Activated naive CD4-positive, alpha-beta T cell treated with anti-CD3 and anti-CD28 coated beads, Interleukin-2, amount 10 ng/mL, durations not matched to agents 7 days and 5 days (primary cell): ENCODE results near the gene CLCNKA.

ENCODE experiments used
- CTCF ChIA-PET: fragments of 350-600 bp; sonication (Branson Sonifier 250); formaldehyde crosslinking; loops from one replicate; lab custom pipeline; 2021; ENCODE audit warnings: antibody characterized with exemption; lab: Charles Lee
- DNase-seq: peaks from one replicate; pipeline ENCODE4 v3.0.0-alpha.2; 2020
- H3K27ac Mint-ChIP-seq: one replicate; pipeline ENCODE4 v1.8.0; 2021; ENCODE audit warnings: mild to moderate bottlenecking, moderate library complexity, mixed read lengths
- H3K27me3 Mint-ChIP-seq: one replicate; pipeline ENCODE4 v1.8.0; 2021; ENCODE audit warnings: mild to moderate bottlenecking, mixed read lengths
- H3K36me3 Mint-ChIP-seq: one replicate; pipeline ENCODE4 v1.8.0; 2021; ENCODE audit warnings: mixed read lengths
- H3K4me1 Mint-ChIP-seq: one replicate; pipeline ENCODE4 v1.8.0; 2021; ENCODE audit warnings: mixed read lengths
- H3K4me3 Mint-ChIP-seq: one replicate; pipeline ENCODE4 v1.8.0; 2021; ENCODE audit warnings: mild to moderate bottlenecking, moderate library complexity, mixed read lengths
- H3K9me3 Mint-ChIP-seq: one replicate; pipeline ENCODE4 v1.8.0; 2021; ENCODE audit warnings: mixed read lengths

CLCNKA gene

DNA sequence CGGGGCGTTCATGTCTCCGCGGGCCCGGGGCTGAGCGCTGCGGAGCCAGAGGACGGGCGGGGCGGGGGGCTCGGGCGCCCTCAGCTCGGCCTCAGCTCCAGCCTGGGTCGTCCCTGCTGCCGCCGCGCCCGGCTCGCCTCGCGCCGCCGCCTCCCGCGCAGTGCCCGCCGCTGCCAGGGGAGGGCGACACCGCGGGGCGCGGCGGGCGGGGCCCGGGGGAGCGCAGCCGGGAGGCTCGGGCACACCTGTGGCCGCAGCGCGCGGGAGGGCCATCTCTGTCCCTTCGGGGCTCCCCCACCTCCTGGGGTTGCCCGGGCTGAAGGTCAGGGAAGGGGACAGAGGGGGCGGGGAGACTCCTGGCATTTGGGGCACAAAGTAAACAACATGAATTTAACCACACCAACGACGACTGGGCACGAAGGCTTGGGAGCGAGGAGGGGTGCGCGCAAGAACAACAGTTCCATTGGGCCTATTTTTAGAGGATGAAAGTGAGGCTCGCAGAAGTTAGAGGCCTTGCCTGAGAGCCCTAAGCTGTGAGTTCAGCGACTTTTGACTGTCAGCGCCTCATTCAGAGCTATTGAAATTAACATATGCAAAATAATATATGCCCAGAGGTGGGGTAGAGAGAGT is 51.8 kb downstream of the CLCNKA start, which contains the start of gene FAM131C:
TSS of gene FAM131C (minus strand) at position 162 of the 630 bp plus-strand sequence. CDS start 209 bp downstream, outside the sequence.
- H3K4me3 Mint-ChIP-seq = peak within 1 kb of the TSS; percentile 67
- no peak within 1 kb of the TSS for H3K27ac Mint-ChIP-seq

DNA sequence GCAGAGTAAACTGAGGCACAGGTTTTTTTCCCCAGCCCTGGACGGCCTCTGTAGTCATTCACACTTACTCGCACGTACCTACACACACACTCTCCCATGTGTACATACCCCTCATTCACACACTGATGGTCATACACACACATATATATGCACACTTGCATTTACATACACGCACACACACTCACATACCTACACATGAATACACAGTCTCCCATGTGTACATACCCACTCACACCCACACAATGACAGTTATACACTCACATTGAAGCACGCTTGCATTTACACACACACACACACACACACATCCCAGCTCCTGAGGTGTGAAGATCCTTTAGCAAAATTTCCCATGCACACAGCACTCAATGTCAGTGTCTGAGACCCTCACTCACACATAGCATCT is 52.4 kb downstream of the CLCNKA start:
- H3K4me3 Mint-ChIP-seq = peak overlapping the region; percentile 67
- CTCF ChIA-PET = interaction anchor here (0.8 to 2.2 kb wide), 5 partner anchors 112 to 174 kb away, joined by 3 to 7 read pairs (median 5); no protein-coding TSS in a partner anchor
- DNase-seq = no peak
- no peaks in the 10 kb centered on the region for H3K9me3 Mint-ChIP-seq
- no peak overlapping the region for H3K27ac Mint-ChIP-seq
- peaks cover 36% of the 10 kb centered on the region for H3K4me1 Mint-ChIP-seq
- H3K27me3 Mint-ChIP-seq = peaks cover 68% of the 10 kb centered on the region
- H3K36me3 Mint-ChIP-seq = peaks cover 2% of the 10 kb centered on the region

More for the DNA sequence above, 51.8 kb downstream of the CLCNKA start, which contains the start of gene FAM131C:
- H3K36me3 Mint-ChIP-seq = peaks cover 2% of the 10 kb centered on the region
- no peaks in the 10 kb centered on the region for H3K9me3 Mint-ChIP-seq
- DNase-seq = peak; percentile 49
- peaks cover 67% of the 10 kb centered on the region for H3K27me3 Mint-ChIP-seq
- peaks cover 34% of the 10 kb centered on the region for H3K4me1 Mint-ChIP-seq
- CTCF ChIA-PET = interaction anchor here (0.8 to 2.3 kb wide), 11 partner anchors 8 to 175 kb away, joined by 3 to 11 read pairs (median 3); no protein-coding TSS in a partner anchor

DNA sequence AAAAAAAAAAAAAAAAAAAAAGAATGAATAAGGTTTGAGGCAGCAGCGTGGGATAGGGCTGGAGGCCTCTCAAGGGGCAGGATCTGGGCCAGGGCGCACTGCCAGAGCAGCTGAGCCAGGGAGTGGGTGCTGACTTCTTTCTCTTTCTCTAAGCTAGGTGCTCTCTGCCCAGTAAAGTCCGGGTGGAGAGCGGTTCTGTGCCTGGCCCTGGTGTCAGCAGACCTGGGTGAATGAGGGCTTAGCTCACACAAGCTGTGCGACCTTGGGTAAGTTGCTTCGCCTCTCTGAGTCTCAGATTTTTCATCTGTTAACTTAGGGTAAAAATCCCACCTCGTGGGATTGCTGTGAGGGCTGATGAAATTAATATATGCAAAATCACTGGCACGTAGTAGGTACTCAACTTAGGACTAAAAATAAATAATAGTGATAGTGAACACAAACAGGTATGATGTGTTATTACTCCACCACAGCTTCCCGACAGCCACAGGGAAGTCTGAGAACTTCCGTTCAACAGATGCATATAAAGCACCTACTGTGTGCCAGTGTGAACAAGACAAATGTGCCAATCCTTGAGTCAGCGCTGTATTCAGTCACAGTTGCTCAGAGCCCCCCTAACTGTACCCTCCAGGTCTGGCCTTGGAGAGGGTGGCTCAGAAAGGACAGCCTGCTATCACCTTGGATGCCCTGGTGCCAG is 53.6 kb downstream of the CLCNKA start:
- Mint-ChIP-seq H3K9me3 (no peaks in the 10 kb centered on the region), H3K27me3 (peaks cover 59% of the 10 kb centered on the region), H3K4me3 (no peak overlapping the region), H3K27ac (no peak overlapping the region), H3K36me3 (peaks cover 2% of the 10 kb centered on the region), H3K4me1 (peaks cover 29% of the 10 kb centered on the region)
- DNase-seq = no peak
- CTCF ChIA-PET = interaction anchor here (0.9 to 10.7 kb wide), 5 partner anchors 9 to 169 kb away, joined by 3 to 275 read pairs (median 4); no protein-coding TSS in a partner anchor

- peaks cover 54% of the 10 kb centered on the region for H3K27me3 Mint-ChIP-seq
These were observed 54.4 kb downstream of the CLCNKA start for GRCh38 chr1:16076031-16076864.

DNA sequence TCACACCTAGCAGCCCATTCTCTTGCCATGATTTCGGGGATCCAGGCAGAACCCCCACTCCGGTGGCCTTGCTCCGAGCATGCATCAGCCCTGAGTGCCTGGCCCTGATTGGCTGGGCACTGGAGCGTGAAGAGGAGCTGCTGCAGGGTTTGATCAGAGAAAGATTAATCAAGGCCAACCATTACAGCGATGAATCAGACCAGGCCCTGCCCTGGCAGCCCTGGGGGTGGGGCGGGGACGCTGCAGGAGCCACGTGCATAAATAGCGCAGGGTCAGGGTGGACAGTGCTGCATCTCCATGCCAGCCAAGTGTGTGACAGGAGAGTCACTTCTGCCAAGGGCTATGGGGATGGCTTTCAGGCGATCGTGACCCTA is 55.0 kb downstream of the CLCNKA start:
- no peak for DNase-seq
- Mint-ChIP-seq H3K4me3 (no peak overlapping the region), H3K36me3 (peaks cover 2% of the 10 kb centered on the region), H3K4me1 (peaks cover 20% of the 10 kb centered on the region), H3K9me3 (no peaks in the 10 kb centered on the region), H3K27me3 (peaks cover 48% of the 10 kb centered on the region), H3K27ac (no peak overlapping the region)
- CTCF ChIA-PET = interaction anchor here (0.9 to 10.7 kb wide), 5 partner anchors 8 to 276 kb away, joined by 3 to 275 read pairs (median 42); partner anchors contain the start of gene FBXO42

More at GRCh38 chr1:16076031-16076864, 54.4 kb downstream of the CLCNKA start:
- H3K27ac Mint-ChIP-seq = no peak overlapping the region
- CTCF ChIA-PET = interaction anchor here (0.9 to 10.7 kb wide), 3 partner anchors 10 to 112 kb away, joined by 3 to 275 read pairs (median 3); no protein-coding TSS in a partner anchor
- H3K4me3 Mint-ChIP-seq = no peak overlapping the region
- H3K4me1 Mint-ChIP-seq = peaks cover 23% of the 10 kb centered on the region
- DNase-seq = no peak
- no peaks in the 10 kb centered on the region for H3K9me3 Mint-ChIP-seq
- peaks cover 2% of the 10 kb centered on the region for H3K36me3 Mint-ChIP-seq

- DNase-seq = no peak
- H3K4me3 Mint-ChIP-seq = no peak overlapping the region
- peaks cover 43% of the 10 kb centered on the region for H3K27me3 Mint-ChIP-seq
- CTCF ChIA-PET = interaction anchor here (0.9 to 10.7 kb wide), 10 partner anchors 9 to 286 kb away, joined by 3 to 275 read pairs (median 12); partner anchors contain the start of gene FBXO42
- H3K9me3 Mint-ChIP-seq = no peaks in the 10 kb centered on the region
- H3K27ac Mint-ChIP-seq = no peak overlapping the region
- peaks cover 2% of the 10 kb centered on the region for H3K36me3 Mint-ChIP-seq
- H3K4me1 Mint-ChIP-seq = peaks cover 17% of the 10 kb centered on the region
These were observed 55.8 kb downstream of the CLCNKA start for GRCh38 chr1:16077406-16078245.

- Mint-ChIP-seq H3K4me3 (peak overlapping the region; percentile 50), H3K27ac (peak overlapping the region; percentile 65), H3K36me3 (no peaks in the 10 kb centered on the region), H3K9me3 (no peaks in the 10 kb centered on the region), H3K27me3 (peaks cover 37% of the 10 kb centered on the region), H3K4me1 (peaks cover 13% of the 10 kb centered on the region)
- CTCF ChIA-PET = interaction anchor here (0.6 to 10.7 kb wide), 25 partner anchors 10 to 303 kb away, joined by 3 to 275 read pairs (median 5); partner anchors contain the start of gene FBXO42
- peak; percentile 85 for DNase-seq
These were observed 57.3 kb downstream of the CLCNKA start for GRCh38 chr1:16078925-16079656.

GRCh38 chr1:16080422-16081150 is 58.8 kb downstream of the CLCNKA start:
- peaks cover 8% of the 10 kb centered on the region for H3K4me1 Mint-ChIP-seq
- H3K36me3 Mint-ChIP-seq = no peaks in the 10 kb centered on the region
- H3K27me3 Mint-ChIP-seq = peaks cover 32% of the 10 kb centered on the region
- no peak for DNase-seq
- H3K9me3 Mint-ChIP-seq = no peaks in the 10 kb centered on the region
- H3K4me3 Mint-ChIP-seq = no peak overlapping the region
- CTCF ChIA-PET = interaction anchor here (0.9 to 10.7 kb wide), 9 partner anchors 8 to 282 kb away, joined by 3 to 275 read pairs (median 10); partner anchors contain the start of gene FAM131C
- no peak overlapping the region for H3K27ac Mint-ChIP-seq

DNA sequence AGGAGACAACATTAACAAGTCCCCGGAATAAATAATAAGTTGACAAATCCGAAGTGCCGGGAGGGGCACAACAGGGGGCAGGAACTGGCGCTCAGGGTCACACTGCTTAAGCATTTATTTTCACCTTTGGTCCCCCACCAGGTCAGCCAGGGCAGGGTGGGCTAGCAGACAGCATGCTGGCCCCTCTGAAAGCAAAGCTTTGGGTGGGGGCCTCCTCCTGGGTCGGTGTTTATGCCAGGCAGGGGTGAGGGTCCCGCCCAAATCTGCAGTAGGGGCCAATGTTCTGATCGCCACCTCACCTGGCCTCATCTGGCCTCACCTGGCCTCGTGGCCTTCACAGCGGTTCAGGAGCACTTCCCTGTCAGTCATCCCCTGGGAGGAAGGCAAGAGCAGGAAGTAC is 59.8 kb downstream of the CLCNKA start:
- no peak for DNase-seq
- H3K36me3 Mint-ChIP-seq = no peaks in the 10 kb centered on the region
- no peak overlapping the region for H3K27ac Mint-ChIP-seq
- H3K9me3 Mint-ChIP-seq = no peaks in the 10 kb centered on the region
- peaks cover 24% of the 10 kb centered on the region for H3K27me3 Mint-ChIP-seq
- H3K4me3 Mint-ChIP-seq = no peak overlapping the region
- CTCF ChIA-PET = interaction anchor here (0.9 to 10.7 kb wide), 18 partner anchors 9 to 283 kb away, joined by 3 to 275 read pairs (median 4); partner anchors contain the start of genes FAM131C and FBXO42
- peaks cover 8% of the 10 kb centered on the region for H3K4me1 Mint-ChIP-seq

DNA sequence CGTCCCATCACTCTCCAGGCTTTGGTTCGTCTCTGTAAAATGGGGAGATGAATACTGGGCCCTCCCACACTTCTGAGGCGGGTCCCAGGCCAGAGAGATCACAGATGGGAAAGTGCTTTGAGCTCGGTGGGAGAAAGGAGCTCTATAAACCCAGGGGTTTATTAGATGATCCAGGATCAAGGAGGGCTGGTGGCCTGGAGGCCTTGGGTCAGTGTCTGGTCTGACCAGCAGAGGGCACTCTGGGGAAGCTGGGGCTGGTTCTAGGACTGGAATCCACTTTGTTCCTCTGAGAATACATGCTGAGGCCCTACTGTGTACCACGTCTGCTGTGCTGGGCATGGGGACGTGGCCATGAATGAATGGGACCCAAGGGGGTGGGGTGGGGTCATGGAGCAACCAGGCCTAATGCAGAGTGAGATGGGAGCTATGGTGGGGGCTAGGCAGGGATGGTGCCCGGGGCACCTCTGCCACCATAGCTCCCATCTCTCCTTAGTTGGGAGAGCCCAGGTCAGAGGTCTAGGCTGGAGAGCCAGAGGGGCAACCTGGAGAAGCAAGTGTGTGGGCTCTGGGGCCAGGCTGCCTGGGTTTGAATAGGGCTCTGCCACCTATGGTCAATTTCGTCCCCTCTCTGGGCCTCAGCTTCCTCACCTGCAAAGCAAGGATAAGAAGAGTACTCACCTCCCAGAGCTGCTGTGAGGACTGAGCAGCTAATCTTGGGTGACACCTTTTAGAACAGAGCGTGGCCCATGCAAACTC is 60.6 kb downstream of the CLCNKA start:
- CTCF ChIA-PET = interaction anchor here (0.5 to 10.7 kb wide), 21 partner anchors 10 to 282 kb away, joined by 3 to 275 read pairs (median 4); partner anchors contain the start of genes ARHGEF19, FAM131C and FBXO42
- no peak overlapping the region for H3K4me3 Mint-ChIP-seq
- H3K27ac Mint-ChIP-seq = no peak overlapping the region
- H3K9me3 Mint-ChIP-seq = no peaks in the 10 kb centered on the region
- peaks cover 21% of the 10 kb centered on the region for H3K27me3 Mint-ChIP-seq
- H3K4me1 Mint-ChIP-seq = peaks cover 8% of the 10 kb centered on the region
- H3K36me3 Mint-ChIP-seq = no peaks in the 10 kb centered on the region
- DNase-seq = peak; percentile 80

GRCh38 chr1:16083486-16083885 is 61.6 kb downstream of the CLCNKA start:
- DNase-seq = no peak
- Mint-ChIP-seq H3K9me3 (no peaks in the 10 kb centered on the region), H3K27me3 (peaks cover 21% of the 10 kb centered on the region), H3K4me1 (peaks cover 8% of the 10 kb centered on the region), H3K36me3 (no peaks in the 10 kb centered on the region), H3K4me3 (no peak overlapping the region), H3K27ac (no peak overlapping the region)
- CTCF ChIA-PET = interaction anchor here (1.0 to 10.7 kb wide), 6 partner anchors 10 to 279 kb away, joined by 3 to 275 read pairs (median 8); partner anchors contain the start of genes FAM131C and FBXO42
